Renal pelvis (tissue), 4 donors: ENCODE measurements around the gene UHMK1. TPM values are rescaled to one million over a fixed set of nuclear protein-coding genes. Genes with fewer than 3 reads are reported as not detected.
A peak's percentile ranks its signal among the peaks of the same experiment; 100 is the strongest.

Experiments
- DNase-seq: peaks from one replicate; pipeline ENCODE4 v3.0.0-alpha.2; 2013
- polyA plus RNA-seq, 3 donors: library from polyadenylated mRNA; unstranded; fragments of 120-200 nt; gene quantifications; one replicate each; pipeline ENCODE4 v1.2.1, GENCODE V29; 2013; ENCODE audit not compliant: insufficient read length in 3 of 3

The UHMK1 gene
- polyA plus RNA-seq, 3 donors = 28.8 to 40.3 (median 36.1) TPM

GRCh38 chr1:162498496-162498810 is 835 bp downstream of the UHMK1 start:
- peak; percentile 5 for DNase-seq

GRCh38 chr1:162500805-162501204 is 3.2 kb downstream of the UHMK1 start:
- no peak for DNase-seq

- no peak for DNase-seq
These were observed 4.5 kb downstream of the UHMK1 start for GRCh38 chr1:162502077-162502476.

GRCh38 chr1:162502928-162503327 is 5.3 kb downstream of the UHMK1 start:
- DNase-seq = no peak

GRCh38 chr1:162527314-162527713 is 29.7 kb downstream of the UHMK1 start:
- no peak for DNase-seq

- no peak for DNase-seq
These were observed 32.8 kb downstream of the UHMK1 start for GRCh38 chr1:162530307-162530987.

GRCh38 chr1:162530988-162531319 is 33.3 kb downstream of the UHMK1 start:
- no peak for DNase-seq

- DNase-seq = no peak
These were observed 37.9 kb downstream of the UHMK1 start for GRCh38 chr1:162535501-162535900.

GRCh38 chr1:162536511-162536910 is 38.9 kb downstream of the UHMK1 start:
- no peak for DNase-seq

- no peak for DNase-seq
These were observed 39.6 kb downstream of the UHMK1 start for GRCh38 chr1:162537216-162537615.

GRCh38 chr1:162538815-162539431 is 41.3 kb downstream of the UHMK1 start:
- DNase-seq = no peak

GRCh38 chr1:162541619-162542141 is 44.1 kb downstream of the UHMK1 start:
- no peak for DNase-seq

GRCh38 chr1:162543228-162543627 is 45.6 kb downstream of the UHMK1 start:
- no peak for DNase-seq

- no peak for DNase-seq
These were observed 50.6 kb downstream of the UHMK1 start for GRCh38 chr1:162548170-162548569.

- DNase-seq = no peak
These were observed 51.4 kb downstream of the UHMK1 start for GRCh38 chr1:162549001-162549400.

GRCh38 chr1:162550925-162551324 is 53.3 kb downstream of the UHMK1 start:
- no peak for DNase-seq

GRCh38 chr1:162551969-162552683 is 54.5 kb downstream of the UHMK1 start:
- DNase-seq = no peak

GRCh38 chr1:162552684-162553252 is 55.1 kb downstream of the UHMK1 start:
- DNase-seq = no peak

- DNase-seq = no peak
These were observed 56.6 kb downstream of the UHMK1 start for GRCh38 chr1:162554258-162554657.

- DNase-seq = no peak
These were observed 59.9 kb downstream of the UHMK1 start for GRCh38 chr1:162557536-162557935.

GRCh38 chr1:162560303-162561036 is 62.9 kb downstream of the UHMK1 start:
- peak; percentile 42 for DNase-seq

GRCh38 chr1:162561037-162561615 is 63.5 kb downstream of the UHMK1 start:
- DNase-seq = peak; percentile 97
